Small intestine (tissue), 7 donors: Measurements from ENCODE around the gene ATP23. TPM values are rescaled to one million over a fixed set of nuclear protein-coding genes. Genes with fewer than 3 reads are reported as not detected.

Experiments
- DNase-seq, 2 donors: peaks; one replicate each; pipeline versions ENCODE4 v3.0.0 to v3.0.0-alpha.2; 2013
- FAIRE-seq: peaks from 2 replicates; lab custom pipeline; 2012; peaks lifted over from hg19 to GRCh38; lab: Jason Lieb, UNC
- H3K27ac ChIP-seq, 3 donors: one replicate each; pipeline ENCODE4 v1.5.1; 2013; ENCODE audit warnings: low read length in 2 of 3, mild to moderate bottlenecking in 2 of 3, control low read depth in 1 of 3, inconsistent platforms in 1 of 3, low read depth in 1 of 3, moderate library complexity in 1 of 3
- H3K27me3 ChIP-seq, 3 donors: one replicate each; pipeline ENCODE4 v1.6.1; 2013; ENCODE audit warnings: low read length in 3 of 3, inconsistent platforms in 1 of 3; ENCODE audit not compliant: control insufficient read depth in 3 of 3, insufficient read depth in 3 of 3
- H3K36me3 ChIP-seq, 3 donors: one replicate each; pipeline ENCODE4 v1.6.1; 2013; ENCODE audit warnings: low read length in 3 of 3, inconsistent platforms in 1 of 3, low read depth in 1 of 3, mild to moderate bottlenecking in 1 of 3, moderate library complexity in 1 of 3; ENCODE audit not compliant: control insufficient read depth in 3 of 3, insufficient read depth in 2 of 3
- H3K4me1 ChIP-seq, 3 donors: one replicate each; pipeline ENCODE4 v1.6.1; 2013; ENCODE audit warnings: low read length in 2 of 3, inconsistent platforms in 1 of 3, low read depth in 1 of 3, mild to moderate bottlenecking in 1 of 3, moderate library complexity in 1 of 3; ENCODE audit not compliant: control insufficient read depth in 3 of 3, insufficient read depth in 2 of 3
- H3K4me3 ChIP-seq, 3 donors: one replicate each; pipeline ENCODE4 v1.5.1; 2013; ENCODE audit warnings: low read length in 3 of 3, control low read depth in 1 of 3, inconsistent platforms in 1 of 3, low read depth in 1 of 3, mild to moderate bottlenecking in 1 of 3, moderate library complexity in 1 of 3
- H3K9me3 ChIP-seq, 2 donors: one replicate each; pipeline ENCODE4 v1.6.1; 2013; ENCODE audit warnings: low read depth in 1 of 2, low read length in 1 of 2; ENCODE audit not compliant: control insufficient read depth in 2 of 2, insufficient read depth in 1 of 2
- WGBS, 3 donors: extraction: QIAGEN DNeasy Blood & Tissue Kit; methylation state at CpG; one replicate each; pipeline ENCODE4 v1.1.7; 2013; 5-methylcytosine and 5-hydroxymethylcytosine counted together
- polyA plus RNA-seq, 4 donors: library from polyadenylated mRNA; stranded (reverse) in 3 of 4; unstranded in 1 of 4; fragments of 200-250 nt in 3 of 4; fragments of 120-200 nt in 1 of 4; gene quantifications; one replicate each; pipeline versions ENCODE4 v1.2.1 to v1.2.3, GENCODE V29; 2013
- donor health status: healthy with polysubstance abuse.
- donor health status: control.
- donor health status: control.
- donor health status: Bipolar disorder and iron deficiency.
- donor health status: healthy.

Gene ATP23
- polyA plus RNA-seq, 4 donors = 5.4 to 15.4 (median 9.8) TPM

DNA sequence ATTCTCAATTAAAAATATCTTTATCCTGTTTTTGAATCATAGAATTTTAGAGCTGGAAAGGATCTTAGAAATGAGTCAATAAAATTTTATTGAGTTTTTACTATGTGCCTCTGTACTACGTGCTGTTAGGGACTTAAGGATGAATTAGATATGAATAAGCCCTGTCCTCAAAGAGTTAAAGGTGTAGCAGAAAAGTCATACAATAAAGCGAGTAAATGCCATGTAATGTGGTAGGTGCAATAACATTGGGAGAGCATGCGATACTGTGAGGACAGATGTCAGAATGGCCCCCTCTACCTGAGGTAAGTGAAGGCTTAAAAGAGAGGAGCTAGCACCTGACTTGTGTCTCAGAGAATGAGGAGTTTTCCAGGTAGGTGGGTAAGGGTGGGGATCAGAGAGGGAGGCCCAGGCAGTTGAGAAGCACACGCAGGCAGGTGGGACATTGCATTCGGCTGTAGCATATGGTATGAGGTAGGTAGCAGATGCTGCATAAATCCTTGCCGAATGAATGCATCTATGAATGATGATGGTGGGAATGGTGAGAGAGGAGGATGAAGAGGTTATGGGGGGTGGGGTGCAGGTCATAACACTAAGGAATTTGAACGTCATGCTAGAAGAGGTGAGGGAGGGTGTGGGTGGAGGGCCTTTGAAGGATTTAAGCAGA lies 35.4 kb upstream of the ATP23 start:
- H3K27ac ChIP-seq = no peak overlapping the region
- no peak for FAIRE-seq
- no peak for DNase-seq
- 51 to 67% (median 63%) methylated on average over 7 of the region's 7 CpGs for WGBS, 3 donors
- peaks cover 0 to 3% (median 0%) of the 10 kb centered on the region in 3 donors for H3K27me3 ChIP-seq
- no peaks in the 10 kb centered on the region for H3K9me3 ChIP-seq
- no peak overlapping the region for H3K4me3 ChIP-seq
- H3K4me1 ChIP-seq = no peaks in the 10 kb centered on the region
- no peaks in the 10 kb centered on the region for H3K36me3 ChIP-seq

DNA sequence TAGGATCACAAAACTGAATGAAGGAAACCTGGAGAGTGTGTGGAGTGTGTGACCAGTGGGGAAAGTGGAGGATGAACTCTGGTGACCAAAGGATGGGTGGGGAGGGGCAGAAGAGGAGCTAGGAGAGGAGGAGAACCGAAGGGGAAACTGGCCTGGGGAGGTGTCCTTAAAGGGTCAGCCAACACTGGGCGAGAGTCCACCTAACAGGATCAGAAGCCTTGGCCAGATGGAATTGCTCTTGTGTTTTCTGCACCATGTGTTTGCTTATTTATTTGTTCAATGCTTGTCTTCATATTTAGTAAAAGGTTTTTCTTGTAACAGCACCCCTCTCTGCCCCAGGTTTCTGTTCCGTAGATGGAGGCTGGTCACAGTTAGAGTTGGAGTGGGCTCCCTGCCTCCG lies 34.5 kb upstream of the ATP23 start:
- Histone ChIP-seq H3K9me3 (no peaks in the 10 kb centered on the region), H3K36me3 (no peaks in the 10 kb centered on the region), H3K4me1 (no peaks in the 10 kb centered on the region), H3K4me3 (no peak overlapping the region), H3K27me3 (peaks cover 0 to 3% (median 0%) of the 10 kb centered on the region in 3 donors), H3K27ac (no peak overlapping the region)
- FAIRE-seq (no peak), DNase-seq (no peak)
- WGBS, 3 donors = 69 to 77% (median 70%) methylated on average over 4 of the region's 4 CpGs

- no peaks in the 10 kb centered on the region for H3K36me3 ChIP-seq
- DNase-seq (no peak), FAIRE-seq (no peak)
- no peaks in the 10 kb centered on the region for H3K9me3 ChIP-seq
- H3K27ac ChIP-seq = no peak overlapping the region
- WGBS, 3 donors = 45 to 65% (median 54%) methylated on average over 3 of the region's 3 CpGs
- no peak overlapping the region for H3K4me3 ChIP-seq
- peaks cover 0 to 3% (median 0%) of the 10 kb centered on the region in 3 donors for H3K27me3 ChIP-seq
- H3K4me1 ChIP-seq = no peaks in the 10 kb centered on the region
Observed at GRCh38 chr12:57907281-57907680, 34.1 kb upstream of the ATP23 start.

DNA sequence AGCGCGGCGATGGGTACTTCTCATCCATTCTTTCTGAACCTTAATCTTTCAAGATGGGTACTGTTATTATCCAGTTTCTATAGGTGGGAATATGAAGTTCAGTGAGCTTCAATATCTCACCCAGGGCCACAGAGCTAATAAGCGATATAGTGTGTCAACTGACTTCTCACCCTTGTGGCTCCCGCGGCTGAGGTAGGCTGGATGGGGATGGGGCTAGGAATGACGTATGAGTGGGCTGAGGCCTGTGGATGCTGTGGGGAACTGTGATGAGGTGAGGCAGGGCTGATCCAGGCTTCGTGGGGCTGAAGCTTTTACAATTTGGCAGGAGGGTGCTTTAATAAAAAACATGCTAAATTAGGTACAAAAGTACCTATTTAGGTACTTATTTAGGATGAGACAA lies 32.9 kb upstream of the ATP23 start:
- Histone ChIP-seq H3K4me1 (no peaks in the 10 kb centered on the region), H3K4me3 (no peak overlapping the region), H3K27me3 (peaks cover 0 to 5% (median 0%) of the 10 kb centered on the region in 3 donors), H3K27ac (no peak overlapping the region), H3K36me3 (no peaks in the 10 kb centered on the region), H3K9me3 (no peaks in the 10 kb centered on the region)
- no peak for DNase-seq
- WGBS, 3 donors = 79 to 90% (median 85%) methylated on average over 8 of the region's 8 CpGs
- no peak for FAIRE-seq

DNA sequence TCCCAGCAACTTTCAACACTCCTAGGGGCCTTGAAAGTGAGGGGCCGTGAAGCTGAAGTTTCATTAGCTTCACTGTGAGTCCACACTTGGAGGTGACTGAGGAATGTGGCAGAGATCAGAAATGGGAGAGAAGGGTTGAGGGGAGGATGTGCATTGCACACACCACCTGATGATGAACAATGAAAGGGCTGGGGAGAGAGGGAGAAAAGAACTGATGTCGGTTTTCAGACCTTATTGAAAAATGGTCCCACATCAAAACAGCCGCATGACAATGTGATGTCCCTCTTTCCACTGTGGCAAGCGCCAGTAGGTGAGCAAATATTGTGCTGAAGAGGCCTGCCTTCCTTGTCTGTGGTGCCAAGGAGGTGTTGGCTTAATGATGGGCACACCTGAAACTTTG lies 32.3 kb upstream of the ATP23 start:
- whole genome bisulfite sequencing, 3 donors = 78 to 84% (median 80%) methylated on average over 4 of the region's 4 CpGs
- Histone ChIP-seq H3K9me3 (no peaks in the 10 kb centered on the region), H3K27ac (no peak overlapping the region), H3K4me3 (no peak overlapping the region), H3K36me3 (no peaks in the 10 kb centered on the region), H3K4me1 (no peaks in the 10 kb centered on the region), H3K27me3 (peaks cover 0 to 5% (median 0%) of the 10 kb centered on the region in 3 donors)
- no peak for FAIRE-seq
- DNase-seq = no peak

- 82 to 84% (median 83%) methylated on average over 4 of the region's 4 CpGs for WGBS, 3 donors
- no peak overlapping the region for H3K27ac ChIP-seq
- no peak overlapping the region for H3K4me3 ChIP-seq
- peaks cover 0 to 5% (median 0%) of the 10 kb centered on the region in 3 donors for H3K27me3 ChIP-seq
- H3K4me1 ChIP-seq = no peaks in the 10 kb centered on the region
- FAIRE-seq = no peak
- no peaks in the 10 kb centered on the region for H3K9me3 ChIP-seq
- no peaks in the 10 kb centered on the region for H3K36me3 ChIP-seq
- no peak for DNase-seq
Observed at GRCh38 chr12:57909611-57910010, 31.8 kb upstream of the ATP23 start.

DNA sequence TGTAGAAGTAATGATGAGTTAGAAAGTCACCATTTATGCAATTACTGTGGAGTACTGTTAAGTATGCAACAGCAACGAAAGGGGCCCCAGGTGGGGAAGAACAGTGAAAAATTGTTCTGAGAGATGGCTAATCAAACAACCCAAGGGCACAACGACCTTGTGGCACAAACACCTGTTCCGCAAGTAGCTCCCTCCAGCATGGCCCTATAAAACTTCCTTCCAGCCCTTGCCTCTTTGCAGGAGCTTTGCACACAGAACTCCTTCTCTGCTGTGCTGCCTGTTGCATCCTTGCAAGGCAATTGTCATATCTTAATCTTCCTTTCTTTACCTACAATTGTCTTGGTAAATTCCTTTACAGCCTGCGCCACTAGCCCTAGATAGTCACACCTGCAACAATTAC lies 23.2 kb upstream of the ATP23 start:
- FAIRE-seq (no peak), DNase-seq (no peak)
- H3K9me3 ChIP-seq = no peaks in the 10 kb centered on the region
- peaks cover 0 to 2% (median 0%) of the 10 kb centered on the region in 3 donors for H3K27me3 ChIP-seq
- no peaks in the 10 kb centered on the region for H3K4me1 ChIP-seq
- H3K4me3 ChIP-seq = no peak overlapping the region
- 46 to 54% (median 48%) methylated on average over 4 of the region's 4 CpGs for WGBS, 3 donors
- no peaks in the 10 kb centered on the region for H3K36me3 ChIP-seq
- H3K27ac ChIP-seq = no peak overlapping the region

GRCh38 chr12:57927086-57927485 lies 14.3 kb upstream of the ATP23 start:
- no peaks in the 10 kb centered on the region for H3K9me3 ChIP-seq
- no peaks in the 10 kb centered on the region for H3K36me3 ChIP-seq
- FAIRE-seq = no peak
- no peak overlapping the region for H3K4me3 ChIP-seq
- H3K27ac ChIP-seq = no peak overlapping the region
- peaks cover 0 to 3% (median 0%) of the 10 kb centered on the region in 3 donors for H3K27me3 ChIP-seq
- DNase-seq = no peak
- WGBS, 3 donors = 42 to 51% (median 51%) methylated on average over 3 of the region's 3 CpGs
- H3K4me1 ChIP-seq = no peaks in the 10 kb centered on the region
